Kidney tubule cell (primary cell): Measurements from ENCODE around the gene SYCE1L.
"Not testable (repeated sequence)": the region's sequence is repeated elsewhere in the genome, so short reads cannot be mapped to it uniquely, and the experiment has no call there.

Experiments used
- DNase-seq: peaks from one replicate; pipeline ENCODE4 v3.0.0-alpha.2; 2018; ENCODE audit warnings: low spot score

Gene SYCE1L, protein sequence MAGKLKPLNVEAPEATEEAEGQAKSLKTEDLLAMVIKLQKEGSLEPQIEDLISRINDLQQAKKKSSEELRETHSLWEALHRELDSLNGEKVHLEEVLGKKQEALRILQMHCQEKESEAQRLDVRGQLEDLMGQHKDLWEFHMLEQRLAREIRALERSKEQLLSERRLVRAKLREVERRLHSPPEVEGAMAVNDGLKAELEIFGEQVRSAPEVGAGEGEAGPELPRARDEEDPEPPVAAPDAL

DNA sequence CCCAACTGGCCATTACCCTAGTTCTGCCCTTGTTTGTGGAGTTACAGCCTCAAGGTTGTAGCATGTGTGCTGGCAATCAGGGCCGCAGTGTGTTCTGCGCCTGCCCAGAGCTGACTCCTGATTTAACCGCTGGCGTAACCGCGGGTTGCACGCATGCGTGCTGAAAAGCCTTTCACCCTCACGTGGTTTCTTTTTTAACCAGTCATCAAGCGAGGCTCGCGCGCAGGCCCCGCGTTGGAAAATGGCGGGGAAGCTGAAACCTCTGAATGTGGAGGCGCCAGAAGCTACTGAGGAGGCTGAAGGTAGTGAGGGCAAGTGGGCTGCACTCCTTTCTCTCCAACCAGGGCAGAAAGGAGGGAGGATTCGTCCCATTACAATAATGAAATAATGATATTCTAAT is at the start of gene SYCE1L:
Gene SYCE1L (plus strand): TSS at position 198 of the 400 bp plus-strand sequence. CDS start 44 bp downstream, at position 242.
- DNase-seq, result no peak

- DNase-seq, result no peak
These were observed 41.7 kb upstream of the SYCE1L start for GRCh38 chr16:77157346-77158058.

- DNase-seq, result no peak
These were observed 40.9 kb upstream of the SYCE1L start for GRCh38 chr16:77158293-77158692.

GRCh38 chr16:77165006-77165405 is 34.2 kb upstream of the SYCE1L start:
- DNase-seq, result no peak

DNA sequence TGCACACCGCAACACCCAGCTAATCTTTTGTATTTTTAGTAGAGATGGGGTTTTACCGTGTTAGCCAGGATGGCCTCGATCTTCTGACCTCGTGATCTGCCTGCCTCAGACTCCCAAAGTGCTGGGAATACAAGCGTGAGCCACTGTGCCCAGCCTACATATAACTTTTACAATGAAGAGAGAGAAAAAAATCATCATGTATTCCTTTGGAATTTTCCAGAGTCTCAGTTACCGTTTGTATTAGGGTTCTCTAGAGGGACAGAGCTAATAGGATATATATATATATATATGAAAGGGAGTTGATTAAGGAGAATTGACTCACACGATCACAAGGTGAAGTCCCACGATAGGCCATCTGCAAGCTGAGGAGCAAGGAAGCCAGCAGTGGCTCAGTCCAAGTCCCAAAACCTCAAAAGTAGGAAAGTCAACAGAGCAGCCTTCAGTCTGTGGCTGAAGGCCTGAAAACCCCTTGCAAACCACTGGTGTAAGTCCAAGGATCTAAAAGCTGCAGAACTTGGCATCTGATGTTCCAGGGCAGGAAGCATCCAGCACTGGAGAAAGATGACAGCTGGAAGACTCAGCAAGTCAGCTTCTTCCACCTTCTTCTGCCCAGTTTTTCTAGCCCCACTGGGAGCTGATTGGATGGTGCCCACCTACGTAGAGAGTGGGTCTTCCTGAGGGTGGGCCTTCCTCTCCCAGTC is 33.5 kb upstream of the SYCE1L start:
- not testable (repeated sequence) for DNase-seq

GRCh38 chr16:77166726-77167125 is 32.5 kb upstream of the SYCE1L start:
- DNase-seq, result no peak

DNA sequence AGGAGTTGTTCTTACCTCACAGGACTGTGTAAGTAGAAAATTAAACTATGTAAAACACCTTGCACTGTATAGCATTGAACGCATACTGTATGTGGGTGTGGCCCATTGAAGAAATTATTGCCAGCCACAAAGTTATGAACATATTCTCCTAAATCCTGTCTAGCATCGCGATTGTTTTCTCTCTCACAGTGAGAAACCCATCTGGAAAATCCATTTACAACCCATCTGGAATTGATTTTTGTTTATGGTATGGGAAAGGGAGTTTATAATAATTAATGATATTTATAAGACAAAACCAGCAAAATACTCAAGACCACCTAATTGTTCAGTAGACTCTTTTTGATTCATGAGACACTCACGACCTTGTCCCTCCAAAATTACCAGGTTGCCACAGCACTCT is 30.3 kb upstream of the SYCE1L start:
- no peak for DNase-seq

GRCh38 chr16:77169650-77170236 is 29.5 kb upstream of the SYCE1L start:
- peak; percentile 65 for DNase-seq

DNA sequence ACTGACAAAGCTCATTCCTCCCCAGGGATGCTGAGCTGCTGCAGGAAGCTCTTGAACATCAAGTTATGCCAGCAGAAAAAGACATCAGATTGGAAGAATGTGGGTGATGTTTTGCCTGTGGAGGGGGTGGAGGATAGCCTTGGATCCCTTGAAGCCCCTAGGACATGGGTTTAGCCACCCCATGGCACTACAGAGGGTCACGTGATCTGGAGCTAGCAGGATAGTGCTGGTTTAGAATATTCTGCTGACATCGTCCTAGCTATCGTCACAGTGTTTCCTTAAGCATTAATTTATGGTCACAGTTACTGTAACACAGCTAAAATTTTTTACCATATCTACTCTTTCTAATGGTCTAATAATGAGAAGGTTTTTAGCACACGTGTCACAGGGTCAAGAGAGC is 28.4 kb upstream of the SYCE1L start:
- DNase-seq, result no peak

DNA sequence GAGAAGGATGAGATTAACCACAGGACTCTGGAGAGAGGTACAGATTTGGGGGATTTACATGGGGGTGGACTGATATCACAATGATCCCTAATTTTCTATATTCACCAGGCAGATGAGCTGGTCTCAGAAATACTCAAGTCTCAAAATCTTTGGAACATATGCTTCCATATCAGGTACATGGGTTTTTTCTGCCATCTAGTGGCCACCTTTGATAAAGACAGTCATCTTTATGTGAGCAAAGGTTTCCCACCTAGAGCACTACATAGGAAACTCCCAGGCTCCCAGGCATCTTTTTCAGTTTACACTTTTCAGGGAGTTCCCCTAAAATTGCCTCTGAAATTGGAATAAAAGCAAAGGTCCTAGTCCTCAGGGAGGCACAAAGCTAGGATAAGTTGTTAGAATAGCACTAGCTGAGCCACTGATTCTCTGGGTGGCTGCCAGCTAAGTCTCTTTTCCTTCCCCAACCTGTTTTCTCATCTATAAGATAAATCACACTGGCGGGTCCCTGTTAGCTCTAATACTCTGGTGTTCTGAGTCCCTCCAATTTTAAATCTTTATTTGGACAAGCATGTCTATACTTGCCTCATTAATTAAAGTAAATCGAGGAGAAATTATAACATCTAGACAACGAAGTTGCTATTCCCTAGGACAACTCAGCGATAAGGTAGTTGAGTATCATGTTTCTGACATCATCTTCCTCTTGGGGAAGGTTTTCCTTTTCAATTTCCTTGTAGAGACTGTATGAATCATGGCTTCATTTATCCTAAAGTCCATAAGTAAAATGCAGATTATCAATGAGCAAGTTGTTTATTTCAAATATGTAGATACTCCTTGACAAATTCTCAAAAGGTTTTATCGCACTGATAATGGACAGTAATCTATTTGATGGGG is 27.2 kb upstream of the SYCE1L start:
- peak; percentile 71 for DNase-seq

DNA sequence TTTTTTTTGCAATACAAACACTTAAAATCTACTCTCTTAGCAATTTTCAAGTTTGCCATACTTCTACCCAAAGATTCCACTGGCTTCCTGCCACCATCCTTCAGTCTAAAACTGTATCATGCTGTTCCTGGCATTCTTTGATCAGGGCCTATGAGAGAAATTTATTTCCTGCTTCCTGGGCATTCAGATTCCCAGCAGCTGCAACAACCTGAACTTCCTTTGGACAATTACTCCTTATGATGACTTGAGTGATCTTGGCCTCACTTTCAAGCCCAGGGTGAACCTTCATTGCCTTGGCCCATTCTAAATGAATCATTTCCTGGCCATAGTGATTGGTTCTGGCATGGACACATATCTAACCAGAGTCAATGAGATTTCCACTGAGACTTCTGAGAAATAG is 26.3 kb upstream of the SYCE1L start:
- DNase-seq, result peak; percentile 58

DNA sequence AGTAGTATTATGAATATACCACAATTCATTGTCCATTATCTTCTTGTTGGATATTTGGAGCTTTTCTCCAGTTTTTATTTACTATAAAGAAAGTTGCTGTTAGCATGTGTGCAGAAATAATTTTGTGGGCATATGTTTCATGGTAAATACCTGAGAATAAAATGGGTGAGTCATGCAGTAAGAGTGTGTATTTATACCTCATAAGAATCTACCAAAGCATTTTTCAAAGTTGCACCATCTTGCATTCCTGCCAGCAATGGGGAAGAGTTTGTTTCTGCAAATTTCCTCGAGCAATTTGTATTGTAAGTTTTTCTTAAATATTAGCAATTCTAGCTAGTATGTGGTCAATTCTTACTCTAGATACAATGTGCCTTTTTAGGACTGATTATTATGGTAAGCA is 16.1 kb upstream of the SYCE1L start:
- DNase-seq, result no peak

GRCh38 chr16:77186298-77186697 is 12.9 kb upstream of the SYCE1L start:
- DNase-seq, result not testable (repeated sequence)

- DNase-seq, result no peak
These were observed 9.1 kb upstream of the SYCE1L start for GRCh38 chr16:77190190-77190477.

- DNase-seq, result peak; percentile 99
These were observed 8.5 kb upstream of the SYCE1L start, which contains the start of gene MON1B for GRCh38 chr16:77190478-77191258. TSS of gene MON1B (plus strand) at chr16:77191190. CDS start at chr16:77191486, 296 bp downstream.

DNA sequence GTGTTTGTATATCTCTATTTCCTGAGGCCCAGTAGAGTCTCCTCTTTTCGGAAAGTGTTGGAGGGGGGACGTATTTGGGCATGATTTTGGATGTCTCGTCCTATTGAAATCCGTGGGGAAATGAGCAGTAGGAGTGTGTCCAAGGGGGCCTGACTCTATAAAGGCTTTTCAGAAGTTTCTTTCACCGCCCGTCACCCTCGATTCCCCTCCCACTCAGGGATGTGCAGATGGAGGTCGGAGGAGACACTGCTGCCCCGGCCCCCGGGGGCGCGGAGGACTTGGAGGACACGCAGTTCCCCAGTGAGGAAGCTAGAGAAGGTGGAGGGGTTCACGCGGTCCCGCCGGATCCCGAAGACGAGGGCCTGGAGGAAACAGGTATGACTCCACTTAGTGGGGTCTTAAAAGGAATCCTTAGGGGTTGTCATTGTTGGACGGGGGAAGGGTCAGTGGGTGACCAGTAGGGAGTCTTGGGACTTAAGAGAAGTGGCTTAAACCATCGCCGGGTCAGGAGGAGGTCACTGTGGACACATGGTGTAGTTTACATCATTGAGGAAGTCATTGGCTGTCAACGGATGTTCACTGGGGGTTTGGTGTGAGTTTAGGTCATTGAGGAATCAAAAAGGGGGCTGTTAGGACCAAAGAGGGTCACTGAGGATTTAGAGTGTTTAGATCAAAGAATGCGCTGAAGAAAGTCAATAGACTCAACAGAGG is 7.8 kb upstream of the SYCE1L start:
- DNase-seq, result peak; percentile 32

GRCh38 chr16:77193377-77193776 is 5.8 kb upstream of the SYCE1L start:
- no peak for DNase-seq

DNA sequence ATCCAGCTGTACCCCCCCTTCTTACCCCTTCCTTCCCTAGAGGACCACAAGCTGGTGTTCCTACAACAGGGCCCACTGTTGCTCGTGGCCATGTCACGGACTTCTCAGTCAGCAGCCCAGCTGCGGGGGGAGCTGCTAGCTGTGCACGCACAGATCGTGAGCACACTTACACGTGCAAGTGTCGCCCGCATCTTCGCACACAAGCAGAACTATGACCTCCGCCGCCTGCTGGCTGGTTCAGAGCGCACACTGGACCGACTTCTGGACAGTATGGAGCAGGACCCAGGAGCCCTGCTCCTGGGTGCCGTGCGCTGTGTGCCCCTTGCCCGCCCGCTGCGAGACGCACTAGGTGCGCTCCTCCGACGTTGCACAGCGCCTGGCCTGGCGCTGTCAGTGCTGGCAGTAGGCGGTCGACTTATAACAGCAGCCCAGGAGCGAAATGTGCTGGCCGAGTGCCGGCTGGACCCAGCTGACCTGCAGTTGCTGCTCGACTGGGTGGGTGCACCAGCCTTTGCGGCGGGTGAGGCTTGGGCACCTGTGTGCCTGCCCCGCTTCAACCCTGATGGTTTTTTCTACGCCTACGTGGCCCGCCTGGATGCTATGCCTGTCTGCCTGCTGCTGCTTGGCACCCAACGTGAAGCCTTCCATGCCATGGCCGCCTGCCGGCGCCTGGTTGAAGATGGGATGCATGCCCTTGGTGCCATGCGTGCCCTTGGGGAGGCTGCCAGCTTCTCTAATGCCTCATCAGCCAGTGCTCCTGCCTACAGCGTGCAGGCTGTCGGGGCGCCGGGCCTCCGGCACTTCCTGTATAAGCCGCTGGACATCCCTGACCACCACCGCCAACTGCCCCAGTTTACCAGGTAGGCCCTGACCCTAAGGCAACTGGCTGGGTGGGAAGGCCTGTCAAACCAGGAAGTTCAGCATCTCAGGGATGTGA is 4.6 kb upstream of the SYCE1L start:
- DNase-seq, result peak; percentile 10

DNA sequence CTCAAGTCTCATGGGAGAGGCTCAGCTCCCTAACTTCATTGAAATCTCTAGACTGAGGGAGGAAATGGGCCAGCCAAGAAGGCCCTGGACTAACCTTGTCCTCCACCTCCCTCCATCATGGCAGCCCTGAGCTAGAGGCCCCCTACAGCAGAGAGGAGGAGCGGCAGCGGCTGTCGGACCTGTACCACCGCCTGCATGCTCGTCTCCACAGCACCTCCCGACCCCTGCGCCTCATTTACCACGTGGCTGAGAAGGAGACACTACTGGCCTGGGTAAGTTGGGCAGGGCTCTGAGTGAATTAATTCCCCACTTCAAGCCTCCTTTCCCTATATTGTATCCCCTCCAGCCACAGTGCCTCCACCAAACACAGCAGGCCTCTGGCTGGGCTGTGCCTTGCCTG is 3.8 kb upstream of the SYCE1L start:
- DNase-seq, result no peak
